ENCODE results near the gene HOXD3.

HOXD3 gene

GRCh38 chr2:176132205-176133171, 24.6 kb upstream of the HOXD3 start:
- DNase-seq (ENCODE audit: low read depth), result no peak

GRCh38 chr2:176133389-176133788, 23.7 kb upstream of the HOXD3 start:
- no peak for DNase-seq (ENCODE audit: low read depth)

GRCh38 chr2:176134035-176134434, 23.1 kb upstream of the HOXD3 start:
- DNase-seq (ENCODE audit: low read depth), result no peak

GRCh38 chr2:176135035-176135440, 22.1 kb upstream of the HOXD3 start:
- no peak for DNase-seq (ENCODE audit: low read depth)

GRCh38 chr2:176136374-176137251, 20.5 kb upstream of the HOXD3 start:
- no peak for DNase-seq (ENCODE audit: low read depth)

- DNase-seq (ENCODE audit: low read depth), result no peak
Observed at GRCh38 chr2:176137252-176137580, 19.9 kb upstream of the HOXD3 start.

- DNase-seq (ENCODE audit: low read depth), result no peak
Observed at GRCh38 chr2:176137906-176138305, 19.2 kb upstream of the HOXD3 start.

- DNase-seq (ENCODE audit: low read depth), result no peak
Observed at GRCh38 chr2:176138526-176138922, 18.6 kb upstream of the HOXD3 start.

GRCh38 chr2:176138923-176139660, 18.0 kb upstream of the HOXD3 start:
- DNase-seq (ENCODE audit: low read depth), result no peak

- no peak for DNase-seq (ENCODE audit: low read depth)
Observed at GRCh38 chr2:176139661-176140512, 17.2 kb upstream of the HOXD3 start.

- peak; percentile 48 for DNase-seq (ENCODE audit: low read depth)
Observed at GRCh38 chr2:176140513-176141317, 16.4 kb upstream of the HOXD3 start.

GRCh38 chr2:176142281-176142680, 14.8 kb upstream of the HOXD3 start:
- no peak for DNase-seq (ENCODE audit: low read depth)

GRCh38 chr2:176145085-176145969, 11.8 kb upstream of the HOXD3 start:
- DNase-seq (ENCODE audit: low read depth), result no peak

- DNase-seq (ENCODE audit: low read depth), result no peak
Observed at GRCh38 chr2:176146101-176146500, 11.0 kb upstream of the HOXD3 start.

- no peak for DNase-seq (ENCODE audit: low read depth)
Observed at GRCh38 chr2:176146645-176147044, 10.5 kb upstream of the HOXD3 start.

GRCh38 chr2:176147210-176147799, 9.8 kb upstream of the HOXD3 start:
- no peak for DNase-seq (ENCODE audit: low read depth)

- DNase-seq (ENCODE audit: low read depth), result no peak
Observed at GRCh38 chr2:176147800-176148496, 9.2 kb upstream of the HOXD3 start.

GRCh38 chr2:176148751-176149421, 8.2 kb upstream of the HOXD3 start:
- DNase-seq (ENCODE audit: low read depth), result no peak
